HG02571 (cell line): ENCODE measurements around the gene TRIO.
"Not testable (repeated sequence)": the region's sequence is repeated elsewhere in the genome, so short reads cannot be mapped to it uniquely, and the experiment has no call there.

Experiments used
- ATAC-seq: cut with Tn5 transposase; IDR thresholded peaks from one replicate; pipeline ENCODE4 v1.9.1; 2021; ENCODE audit warnings: mild to moderate bottlenecking, moderate library complexity; ENCODE audit not compliant: unreplicated experiment

TRIO gene

GRCh38 chr5:14142827-14143545 is at the start of gene TRIO:
Gene TRIO (plus strand): TSS chr5:14143342. CDS start chr5:14143726, 384 bp downstream.
- ATAC-seq: peak; percentile 40

GRCh38 chr5:14097380-14097779 is 45.8 kb upstream of the TRIO start:
- ATAC-seq: not testable (repeated sequence)

GRCh38 chr5:14097998-14098471 is 45.1 kb upstream of the TRIO start:
- no peak for ATAC-seq

- ATAC-seq: no peak
Measured at GRCh38 chr5:14100281-14100680, 42.9 kb upstream of the TRIO start.

- ATAC-seq: no peak
Measured at GRCh38 chr5:14101922-14102321, 41.2 kb upstream of the TRIO start.

- ATAC-seq: no peak
Measured at GRCh38 chr5:14102666-14103065, 40.5 kb upstream of the TRIO start.

GRCh38 chr5:14105718-14106410 is 37.3 kb upstream of the TRIO start:
- ATAC-seq: no peak

- ATAC-seq: no peak
Measured at GRCh38 chr5:14107536-14107935, 35.6 kb upstream of the TRIO start.

- peak; percentile 70 for ATAC-seq
Measured at GRCh38 chr5:14108170-14108996, 34.8 kb upstream of the TRIO start.

GRCh38 chr5:14109041-14109747 is 33.9 kb upstream of the TRIO start:
- peak; percentile 73 for ATAC-seq

- ATAC-seq: no peak
Measured at GRCh38 chr5:14109771-14110170, 33.4 kb upstream of the TRIO start.

- ATAC-seq: no peak
Measured at GRCh38 chr5:14110196-14110595, 32.9 kb upstream of the TRIO start.

GRCh38 chr5:14110680-14111079 is 32.5 kb upstream of the TRIO start:
- no peak for ATAC-seq

- ATAC-seq: no peak
Measured at GRCh38 chr5:14112998-14113652, 30.0 kb upstream of the TRIO start.

- no peak for ATAC-seq
Measured at GRCh38 chr5:14114615-14115251, 28.4 kb upstream of the TRIO start.

GRCh38 chr5:14115323-14115895 is 27.7 kb upstream of the TRIO start:
- no peak for ATAC-seq

GRCh38 chr5:14118551-14119320 is 24.4 kb upstream of the TRIO start:
- ATAC-seq: no peak

GRCh38 chr5:14120176-14120575 is 23.0 kb upstream of the TRIO start:
- ATAC-seq: no peak

- ATAC-seq: no peak
Measured at GRCh38 chr5:14121552-14121951, 21.6 kb upstream of the TRIO start.
